SK-N-SH treated with all-trans-retinoic acid at 6 μM for 48 hours (cell line): Measurements from ENCODE around the gene MAPK14.

Experiments used
- ARNTL ChIP-seq: fragments of 450-650 bp; formaldehyde crosslinking; IDR thresholded peaks from 2 replicates; pipeline ENCODE4 v1.5.0; 2020; ENCODE audit warnings: low read depth, mild to moderate bottlenecking, moderate library complexity, borderline replicate concordance
- CSDC2 ChIP-seq: fragments of 250-450 bp; sonication (Bioruptor Pico); IDR thresholded peaks from 2 replicates; pipeline ENCODE4 v1.5.0; 2020; ENCODE audit warnings: mild to moderate bottlenecking, moderate library complexity
- ESRRG ChIP-seq: fragments of 250-450 bp; sonication (Bioruptor Pico); IDR thresholded peaks from 2 replicates; pipeline ENCODE4 v1.6.1; 2021; ENCODE audit warnings: mild to moderate bottlenecking
- GLIS3 ChIP-seq: fragments of 250-450 bp; sonication (Bioruptor Pico); IDR thresholded peaks from 2 replicates; pipeline ENCODE4 v1.5.0; 2020; ENCODE audit warnings: mild to moderate bottlenecking, moderate library complexity
- TF ChIP-seq, protein P1 (sequence below): fragments of 250-450 bp; sonication (Bioruptor Pico); IDR thresholded peaks from 2 replicates; pipeline ENCODE4 v1.5.1; 2021; ENCODE audit warnings: mild to moderate bottlenecking, moderate library complexity

GRCh38 chr6:36139991-36140710, 112.5 kb downstream of the MAPK14 start:
- TF ChIP-seq GLIS3 (CRISPR knock-in tag) (no peak), CSDC2 (no peak), ARNTL (no peak), ESRRG (CRISPR knock-in tag) (no peak)
- TF ChIP-seq, protein P1, sequence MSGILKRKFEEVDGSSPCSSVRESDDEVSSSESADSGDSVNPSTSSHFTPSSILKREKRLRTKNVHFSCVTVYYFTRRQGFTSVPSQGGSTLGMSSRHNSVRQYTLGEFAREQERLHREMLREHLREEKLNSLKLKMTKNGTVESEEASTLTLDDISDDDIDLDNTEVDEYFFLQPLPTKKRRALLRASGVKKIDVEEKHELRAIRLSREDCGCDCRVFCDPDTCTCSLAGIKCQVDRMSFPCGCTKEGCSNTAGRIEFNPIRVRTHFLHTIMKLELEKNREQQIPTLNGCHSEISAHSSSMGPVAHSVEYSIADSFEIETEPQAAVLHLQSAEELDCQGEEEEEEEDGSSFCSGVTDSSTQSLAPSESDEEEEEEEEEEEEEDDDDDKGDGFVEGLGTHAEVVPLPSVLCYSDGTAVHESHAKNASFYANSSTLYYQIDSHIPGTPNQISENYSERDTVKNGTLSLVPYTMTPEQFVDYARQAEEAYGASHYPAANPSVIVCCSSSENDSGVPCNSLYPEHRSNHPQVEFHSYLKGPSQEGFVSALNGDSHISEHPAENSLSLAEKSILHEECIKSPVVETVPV, result no peak
